BJ (cell line): ENCODE measurements around the gene ASCL2. TPM values are rescaled to one million over a fixed set of nuclear protein-coding genes. Genes with fewer than 3 reads are reported as not detected.

Source experiments
- CTCF ChIA-PET: fragments of 350-600 bp; formaldehyde crosslinking; extraction: SDS; loops from one replicate; lab custom pipeline; 2021; ENCODE audit warnings: antibody characterized with exemption, inconsistent platforms; lab: Yijun Ruan, JAX
- POLR2A ChIA-PET: fragments of 300-600 bp; sonication (Branson Sonifier 250); formaldehyde crosslinking; extraction: SDS; loops from one replicate; lab custom pipeline; 2021; ENCODE audit warnings: antibody characterized with exemption; lab: Charles Lee
- DNase-seq: peaks from one replicate; pipeline ENCODE4 v3.0.0-alpha.2; 2011; ENCODE audit warnings: low read depth
- H3K27me3 ChIP-seq: 2 replicates; pipeline ENCODE4 v1.6.0; 2011; ENCODE audit warnings: low read length; ENCODE audit not compliant: control insufficient read depth, insufficient read depth
- H3K36me3 ChIP-seq: 2 replicates; pipeline ENCODE4 v1.5.1; 2011; ENCODE audit warnings: low read length; ENCODE audit not compliant: control insufficient read depth, insufficient read depth
- H3K4me3 ChIP-seq: 2 replicates; pipeline ENCODE4 v1.5.1; 2011; ENCODE audit warnings: low read depth, mild to moderate bottlenecking, control low read depth, low read length
- polyA plus RNA-seq: library from polyadenylated mRNA; depleted of rRNA; stranded (reverse); fragments of >200 nt; gene quantifications from 2 replicates; pipeline ENCODE4 v1.2.3, GENCODE V29; 2011
- TF ChIP-seq, protein P1 (sequence below): IDR thresholded peaks from 2 replicates; pipeline ENCODE4 v1.5.1; 2011; ENCODE audit warnings: low read depth, mild to moderate bottlenecking, control low read depth, inconsistent platforms, low read length, moderate library complexity; ENCODE audit not compliant: insufficient read depth

ASCL2 gene
- polyA plus RNA-seq, 1 experiment, result not detected

DNA sequence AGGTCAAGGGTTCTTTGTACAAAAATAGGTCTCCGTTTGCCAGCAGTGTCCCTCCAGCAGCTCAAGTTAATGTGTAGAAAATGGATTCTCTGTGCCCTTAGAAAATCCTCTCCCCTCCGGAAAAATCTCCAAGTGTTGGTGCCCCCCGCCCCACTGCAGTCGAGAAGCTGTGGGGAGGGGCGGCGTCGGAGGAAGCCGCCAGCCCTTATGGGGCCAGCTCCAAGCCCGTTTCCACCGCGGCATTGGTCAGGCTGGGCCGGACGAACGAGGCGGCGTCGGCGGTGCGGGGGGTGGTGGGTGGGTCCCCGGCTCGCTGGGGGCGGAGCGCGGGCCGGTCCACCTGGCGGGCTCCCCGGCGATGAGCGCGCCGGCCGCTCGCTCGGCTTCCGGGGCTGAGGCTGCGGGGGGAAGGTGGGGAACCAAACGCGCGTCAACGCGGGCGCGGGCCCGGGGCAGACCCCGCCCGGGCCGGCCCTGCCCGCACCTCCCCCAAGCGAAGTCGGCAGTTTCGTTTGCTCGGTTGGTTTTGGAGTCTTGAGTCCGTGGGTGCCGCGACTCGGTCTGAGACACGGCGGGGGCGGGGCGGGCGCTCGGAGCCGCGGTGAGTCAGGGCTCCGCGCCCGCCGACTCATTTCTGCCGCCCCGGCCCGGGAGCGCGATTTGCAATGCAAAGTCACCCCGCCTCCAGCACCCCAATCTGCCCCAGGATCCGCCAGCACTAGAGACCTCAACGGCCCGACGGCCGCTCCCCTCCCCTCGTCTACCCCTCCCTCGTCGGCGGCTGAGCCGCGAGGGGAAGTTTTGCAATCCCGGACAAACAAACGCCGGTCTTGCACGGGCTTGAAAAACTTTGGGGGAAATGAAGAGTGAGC is 1.4 kb downstream of the ASCL2 start:
- DNase-seq, result no peak
- CTCF ChIA-PET, result interaction anchor here (1.3 kb wide), 1 partner anchor 9 kb away, joined by 4 read pairs; no protein-coding TSS in a partner anchor
- Histone ChIP-seq H3K4me3 (peak overlapping the region; percentile 23), H3K36me3 (no peaks in the 10 kb centered on the region), H3K27me3 (peaks cover 21% of the 10 kb centered on the region)
- TF ChIP-seq, protein P1, sequence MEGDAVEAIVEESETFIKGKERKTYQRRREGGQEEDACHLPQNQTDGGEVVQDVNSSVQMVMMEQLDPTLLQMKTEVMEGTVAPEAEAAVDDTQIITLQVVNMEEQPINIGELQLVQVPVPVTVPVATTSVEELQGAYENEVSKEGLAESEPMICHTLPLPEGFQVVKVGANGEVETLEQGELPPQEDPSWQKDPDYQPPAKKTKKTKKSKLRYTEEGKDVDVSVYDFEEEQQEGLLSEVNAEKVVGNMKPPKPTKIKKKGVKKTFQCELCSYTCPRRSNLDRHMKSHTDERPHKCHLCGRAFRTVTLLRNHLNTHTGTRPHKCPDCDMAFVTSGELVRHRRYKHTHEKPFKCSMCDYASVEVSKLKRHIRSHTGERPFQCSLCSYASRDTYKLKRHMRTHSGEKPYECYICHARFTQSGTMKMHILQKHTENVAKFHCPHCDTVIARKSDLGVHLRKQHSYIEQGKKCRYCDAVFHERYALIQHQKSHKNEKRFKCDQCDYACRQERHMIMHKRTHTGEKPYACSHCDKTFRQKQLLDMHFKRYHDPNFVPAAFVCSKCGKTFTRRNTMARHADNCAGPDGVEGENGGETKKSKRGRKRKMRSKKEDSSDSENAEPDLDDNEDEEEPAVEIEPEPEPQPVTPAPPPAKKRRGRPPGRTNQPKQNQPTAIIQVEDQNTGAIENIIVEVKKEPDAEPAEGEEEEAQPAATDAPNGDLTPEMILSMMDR, result no peak
- POLR2A ChIA-PET, result no interaction called here

DNA sequence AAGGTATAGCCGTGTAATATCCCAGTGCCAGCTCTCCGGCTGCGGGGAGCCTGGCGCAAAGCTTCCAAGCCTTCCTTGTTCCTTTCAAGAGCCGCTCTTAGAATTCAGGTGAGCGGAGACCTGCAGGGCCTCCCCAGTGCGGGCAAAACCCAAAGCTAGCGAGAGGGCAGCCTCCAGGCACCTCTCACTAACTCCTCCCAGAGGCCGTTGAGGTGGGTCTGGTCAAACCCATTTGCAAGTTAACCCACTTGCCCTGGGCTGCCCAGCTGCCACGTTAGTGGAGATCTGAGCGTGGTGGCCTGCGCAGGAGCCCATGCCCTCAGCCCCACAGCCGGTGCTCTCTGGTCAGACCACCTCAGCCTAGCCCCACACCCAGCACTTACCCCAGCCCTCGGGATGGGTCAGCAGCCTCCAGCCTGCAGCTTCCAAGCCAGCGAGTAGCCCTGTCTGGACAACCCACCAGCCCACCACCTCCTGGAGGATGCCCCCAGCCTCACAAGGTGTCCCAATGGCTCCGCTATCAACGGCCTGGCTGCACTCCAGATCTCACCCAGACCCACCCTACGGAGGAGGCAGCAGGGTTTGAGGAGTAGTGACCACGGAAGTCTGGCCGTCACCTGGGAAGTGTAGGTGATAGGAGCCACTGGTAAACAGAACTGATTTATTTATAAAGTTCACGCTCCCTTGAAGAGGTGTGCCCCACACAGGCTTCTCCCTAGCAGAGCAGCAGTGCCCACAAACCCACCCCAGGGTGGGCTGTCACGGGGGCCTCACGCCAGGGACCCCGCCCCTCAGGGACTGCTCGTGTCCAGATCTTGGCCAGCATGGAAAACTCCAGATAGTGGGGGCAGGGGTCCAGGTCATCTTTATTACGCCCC is 2.3 kb downstream of the ASCL2 start:
- no peak for DNase-seq
- ChIA-PET CTCF (interaction anchor here (1.0 to 1.1 kb wide), 2 partner anchors 37 to 153 kb away, joined by 3 read pairs; no protein-coding TSS in a partner anchor), POLR2A (no interaction called here)
- peaks cover 23% of the 10 kb centered on the region for H3K27me3 ChIP-seq
- no peak overlapping the region for H3K4me3 ChIP-seq
- no peaks in the 10 kb centered on the region for H3K36me3 ChIP-seq
- TF ChIP-seq, protein P1, result no peak

DNA sequence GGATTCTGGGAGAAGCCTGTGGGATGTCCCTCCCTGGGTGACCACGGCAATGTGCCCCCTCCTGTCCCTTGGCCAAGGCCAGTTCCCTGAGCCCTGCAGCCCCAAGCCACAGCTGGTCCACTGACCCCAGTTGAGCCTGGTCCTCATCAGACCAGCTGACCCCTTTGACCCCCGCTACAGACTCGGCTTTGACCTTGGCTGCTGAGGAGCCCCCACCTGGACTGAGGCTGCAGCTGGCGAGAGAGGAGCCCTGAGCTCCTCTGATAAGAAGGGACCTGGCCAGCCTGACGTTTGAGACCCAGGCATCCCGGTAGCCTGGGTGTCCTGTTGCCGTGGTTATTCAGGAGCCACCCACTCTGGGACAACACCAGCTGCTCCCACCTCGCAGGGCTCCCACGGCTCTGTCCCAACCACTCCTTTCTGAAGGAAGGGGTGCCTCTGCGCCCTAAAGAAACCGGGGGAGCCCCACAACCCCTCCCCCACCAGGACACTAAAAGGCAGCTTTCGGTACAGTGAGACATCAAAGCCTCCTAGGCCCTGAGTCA is 3.0 kb downstream of the ASCL2 start:
- no peak for DNase-seq
- no peaks in the 10 kb centered on the region for H3K36me3 ChIP-seq
- TF ChIP-seq, protein P1, result no peak
- ChIA-PET CTCF (interaction anchor here (1.0 to 1.1 kb wide), 2 partner anchors 38 to 153 kb away, joined by 3 read pairs; no protein-coding TSS in a partner anchor), POLR2A (no interaction called here)
- no peak overlapping the region for H3K4me3 ChIP-seq
- peaks cover 23% of the 10 kb centered on the region for H3K27me3 ChIP-seq

DNA sequence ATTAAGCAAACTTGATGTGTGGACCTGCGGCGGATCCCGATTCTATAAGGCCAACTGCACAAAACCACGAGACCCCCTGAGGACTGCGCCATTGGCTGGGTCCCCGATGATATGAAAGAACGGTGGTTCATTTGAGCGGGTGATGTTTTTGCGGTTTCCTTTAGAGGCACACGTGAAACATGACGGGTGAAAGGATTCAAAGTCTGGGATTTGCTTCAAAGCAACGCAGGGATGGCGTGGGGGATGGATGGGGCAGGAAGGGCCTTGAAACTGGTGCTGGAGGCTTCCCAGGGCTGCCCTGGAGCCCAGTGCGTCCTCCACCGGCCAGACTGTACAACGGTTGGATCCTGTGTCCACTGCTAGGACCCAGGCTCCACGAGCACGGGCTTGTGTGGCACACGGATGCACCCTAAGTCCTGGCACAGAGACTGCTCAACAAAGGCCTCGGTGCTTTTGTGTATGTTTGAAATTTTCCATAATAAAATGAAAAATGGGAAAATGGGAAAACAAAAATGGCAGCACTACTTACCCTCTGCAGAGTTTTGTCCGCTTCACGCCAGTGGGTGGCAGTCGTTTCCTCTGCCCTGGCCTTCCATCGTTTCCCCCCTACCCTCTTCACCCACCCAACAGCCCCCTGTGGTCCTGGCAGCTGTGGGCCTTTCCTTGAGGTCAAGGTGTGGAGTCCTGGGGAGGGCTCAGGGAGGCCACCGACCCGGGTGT is 3.6 kb downstream of the ASCL2 start:
- no peak for DNase-seq
- peaks cover 20% of the 10 kb centered on the region for H3K27me3 ChIP-seq

More for the DNA sequence above, 3.6 kb downstream of the ASCL2 start:
- Histone ChIP-seq H3K36me3 (no peaks in the 10 kb centered on the region), H3K4me3 (no peak overlapping the region)
- CTCF ChIA-PET, result interaction anchor here (1.0 to 1.1 kb wide), 2 partner anchors 38 to 154 kb away, joined by 3 read pairs; no protein-coding TSS in a partner anchor
- POLR2A ChIA-PET, result no interaction called here
- TF ChIP-seq, protein P1, result no peak
